HL-60 (cell line): Measurements from ENCODE around the gene SRCAP.
A peak's percentile ranks its signal among the peaks of the same experiment; 100 is the strongest.

Source experiments
- DNase-seq, 2 experiments: peaks; one replicate each; pipeline ENCODE4 v3.0.0-alpha.2; 2010 to 2020; ENCODE audit warnings: low read depth in 1 of 2, low spot score in 1 of 2
- H3K27ac ChIP-seq: fragments of 250-450 bp; sonication (Bioruptor Pico); replicated peaks from 2 replicates; pipeline ENCODE4 v1.5.1; 2020; ENCODE audit warnings: mild to moderate bottlenecking, moderate library complexity
- H3K27me3 ChIP-seq: fragments of 250-450 bp; sonication (Bioruptor Pico); 2 replicates; pipeline ENCODE4 v1.5.1; 2021; ENCODE audit warnings: mild to moderate bottlenecking, moderate library complexity; ENCODE audit not compliant: insufficient read depth, poor library complexity, severe bottlenecking
- H3K4me3 ChIP-seq: replicated peaks from 2 replicates; pipeline ENCODE4 v1.5.1; 2011; ENCODE audit warnings: mild to moderate bottlenecking, control low read depth, low read length; ENCODE audit not compliant: insufficient read depth
- CTCF ChIP-seq: IDR thresholded peaks from one replicate; pipeline ENCODE4 v1.5.1; 2011; ENCODE audit warnings: low read length, control low read depth, inconsistent platforms; ENCODE audit not compliant: insufficient read depth
- GABPA ChIP-seq: IDR thresholded peaks from 2 replicates; pipeline ENCODE4 v1.6.1; 2012; ENCODE audit warnings: low read depth
- POLR2AphosphoS5 ChIP-seq: IDR thresholded peaks from 2 replicates; pipeline ENCODE4 v1.6.1; 2012; ENCODE audit warnings: low read depth
- REST ChIP-seq: IDR thresholded peaks from 2 replicates; pipeline ENCODE4 v1.6.1; 2012; ENCODE audit warnings: low read depth; ENCODE audit not compliant: insufficient replicate concordance
- SPI1 ChIP-seq: IDR thresholded peaks from 2 replicates; pipeline ENCODE4 v1.6.1; 2012; ENCODE audit warnings: low read depth, mild to moderate bottlenecking, borderline replicate concordance

Gene SRCAP

GRCh38 chr16:30656974-30657865 lies 41.8 kb upstream of the SRCAP start:
- no peak for DNase-seq
- Histone ChIP-seq H3K27me3 (no peaks in the 10 kb centered on the region), H3K27ac (peak overlapping the region; percentile 77), H3K4me3 (peak overlapping the region; percentile 35)
- TF ChIP-seq SPI1 (no peak), CTCF (no peak), REST (no peak), GABPA (no peak; the same call in 1 of the 2 replicates), POLR2AphosphoS5 (no peak)

GRCh38 chr16:30657866-30658730 lies 40.9 kb upstream of the SRCAP start, which contains the start of gene FBRS:
TSS of gene FBRS (plus strand) at chr16:30658431. CDS start at chr16:30659519, 1,088 bp downstream.
- DNase-seq = peak; percentile 100
- peak within 1 kb of the TSS; percentile 99 for H3K27ac ChIP-seq
- no peaks in the 10 kb centered on the region for H3K27me3 ChIP-seq
- TF ChIP-seq CTCF = peak; percentile 76
- TF ChIP-seq GABPA = peak; percentile 56; the same call in 1 of the 2 replicates
- TF ChIP-seq REST = no peak
- peak; percentile 58; the same call in 1 of the 2 replicates for TF ChIP-seq SPI1
- TF ChIP-seq POLR2AphosphoS5 = peak; percentile 74; the same call in 1 of the 2 replicates
- H3K4me3 ChIP-seq = peak within 1 kb of the TSS; percentile 63

GRCh38 chr16:30658731-30659506 lies 40.1 kb upstream of the SRCAP start:
- H3K27ac ChIP-seq = peak overlapping the region; percentile 99
- DNase-seq = peak; percentile 95 to 97
- no peaks in the 10 kb centered on the region for H3K27me3 ChIP-seq
- peak; percentile 91 for TF ChIP-seq SPI1
- TF ChIP-seq REST = no peak
- TF ChIP-seq GABPA = no peak
- no peak; the same call in 1 of the 2 replicates for TF ChIP-seq POLR2AphosphoS5
- no peak for TF ChIP-seq CTCF
- H3K4me3 ChIP-seq = peak overlapping the region; percentile 63
